Hepatocyte (in vitro differentiated cells): Measurements from ENCODE around the gene AGAP1. TPM values are rescaled to one million over a fixed set of nuclear protein-coding genes. Genes with fewer than 3 reads are reported as not detected.

Experiments used
- DNase-seq: peaks from one replicate; pipeline ENCODE4 v3.0.0-alpha.2; 2016; ENCODE audit warnings: low spot score
- H2AFZ ChIP-seq: fragments of 200-600 bp; sonication (generic); 2 replicates; pipeline ENCODE4 v1.6.0; 2016; ENCODE audit warnings: antibody characterized with exemption, mild to moderate bottlenecking
- H3K27ac ChIP-seq: fragments of 200-600 bp; sonication (generic); 2 replicates; pipeline ENCODE4 v1.5.1; 2016; ENCODE audit warnings: mild to moderate bottlenecking
- H3K27me3 ChIP-seq: fragments of 200-600 bp; sonication (generic); 2 replicates; pipeline ENCODE4 v1.6.1; 2016
- H3K36me3 ChIP-seq: fragments of 200-600 bp; sonication (generic); replicated peaks from 2 replicates; pipeline ENCODE4 v1.5.1; 2016; ENCODE audit warnings: low read depth; ENCODE audit not compliant: insufficient read depth
- H3K4me1 ChIP-seq: fragments of 200-600 bp; sonication (generic); 2 replicates; pipeline ENCODE4 v1.5.1; 2016; ENCODE audit warnings: mild to moderate bottlenecking, moderate library complexity; ENCODE audit not compliant: insufficient read depth
- H3K4me2 ChIP-seq: fragments of 200-600 bp; sonication (generic); 2 replicates; pipeline ENCODE4 v1.6.0; 2016
- H3K4me3 ChIP-seq: fragments of 200-600 bp; sonication (generic); 2 replicates; pipeline ENCODE4 v1.5.1; 2016; ENCODE audit warnings: mild to moderate bottlenecking
- H3K79me2 ChIP-seq: fragments of 200-600 bp; sonication (generic); 2 replicates; pipeline ENCODE4 v1.6.0; 2017; ENCODE audit warnings: mild to moderate bottlenecking
- H3K9me2 ChIP-seq: fragments of 200-600 bp; sonication (generic); replicated peaks from 2 replicates; pipeline ENCODE4 v1.6.0; 2017; ENCODE audit warnings: mild to moderate bottlenecking; ENCODE audit not compliant: insufficient read depth
- H3K9me3 ChIP-seq: fragments of 200-600 bp; sonication (generic); 2 replicates; pipeline ENCODE4 v1.5.1; 2016; ENCODE audit warnings: low read depth, mild to moderate bottlenecking
- H4K20me1 ChIP-seq: fragments of 200-600 bp; sonication (generic); 2 replicates; pipeline ENCODE4 v1.6.0; 2016; ENCODE audit warnings: mild to moderate bottlenecking; ENCODE audit not compliant: insufficient read depth, poor library complexity, severe bottlenecking
- CTCF ChIP-seq: fragments of 200-600 bp; sonication (generic); IDR thresholded peaks from 2 replicates; pipeline ENCODE4 v1.5.1; 2016; ENCODE audit warnings: antibody characterized with exemption, mild to moderate bottlenecking; ENCODE audit not compliant: poor library complexity
- EZH2 ChIP-seq: fragments of 200-600 bp; sonication (generic); IDR thresholded peaks from 2 replicates; pipeline ENCODE4 v1.6.1; 2016; ENCODE audit warnings: antibody characterized with exemption, mild to moderate bottlenecking, borderline replicate concordance
- EZH2phosphoT487 ChIP-seq: fragments of 200-600 bp; sonication (generic); IDR thresholded peaks from one replicate; pipeline ENCODE4 v1.6.1; 2018; ENCODE audit warnings: antibody characterized with exemption, mild to moderate bottlenecking, low read depth, moderate library complexity; ENCODE audit not compliant: unreplicated experiment, severe bottlenecking
- whole genome bisulfite sequencing: methylation state at CpG from one replicate; pipeline ENCODE4 v1.1.6; 2016; ENCODE audit warnings: low lambda C conversion rate; ENCODE audit errors: missing lambda C conversion rate; 5-methylcytosine and 5-hydroxymethylcytosine counted together
- polyA plus RNA-seq: library from polyadenylated mRNA; unstranded; fragments of >200 nt; fragmentation: Nextera tagmentation; extraction: Ambion mirVana; gene quantifications from 2 replicates; pipeline ENCODE4 v1.2.1, GENCODE V29; 2016
- total RNA-seq: library from RNA; depleted of rRNA; stranded (reverse); fragments of >200 nt; gene quantifications from 2 replicates; pipeline ENCODE4 v1.2.3, GENCODE V29; 2014

AGAP1 gene
- total and polyA plus RNA-seq, 2 experiments from 2014 or later: 12.1 to 20.0 TPM

GRCh38 chr2:235950473-235950809, 456.6 kb downstream of the AGAP1 start:
- no peaks in the 10 kb centered on the region for H3K9me2 ChIP-seq
- no peak for DNase-seq
- H3K4me2 ChIP-seq: no peak overlapping the region
- no peaks in the 10 kb centered on the region for H4K20me1 ChIP-seq
- WGBS: 76% methylated on average over 3 of the region's 3 CpGs
- no peaks in the 10 kb centered on the region for H3K79me2 ChIP-seq
- H2AFZ ChIP-seq: no peak overlapping the region
- H3K4me1 ChIP-seq: no peaks in the 10 kb centered on the region
- no peak overlapping the region for H3K4me3 ChIP-seq
- H3K27ac ChIP-seq: no peak overlapping the region
- no peaks in the 10 kb centered on the region for H3K36me3 ChIP-seq
- no peaks in the 10 kb centered on the region for H3K27me3 ChIP-seq
- H3K9me3 ChIP-seq: no peaks in the 10 kb centered on the region
- no peak for TF ChIP-seq EZH2phosphoT487
- no peak for TF ChIP-seq CTCF
- no peak for TF ChIP-seq EZH2

DNA sequence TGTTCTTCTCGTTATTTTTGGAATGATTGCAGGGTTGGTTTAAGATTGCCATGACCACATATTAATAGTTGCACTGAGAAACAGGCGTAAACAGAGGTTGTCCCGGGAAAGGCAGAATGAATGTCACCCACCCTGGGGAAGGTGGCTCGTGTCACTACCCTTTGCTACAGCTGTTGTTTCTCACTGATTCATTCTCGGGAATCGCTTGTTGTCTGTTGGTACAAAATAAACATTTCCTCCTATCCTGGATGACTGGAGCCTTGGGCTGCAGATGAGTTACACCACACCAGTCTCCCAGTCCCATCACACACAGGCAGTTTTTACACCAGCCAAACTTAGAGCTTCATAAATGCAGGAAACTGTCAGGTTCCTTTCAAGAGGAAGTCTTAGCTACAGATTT, 457.6 kb downstream of the AGAP1 start:
- WGBS: 81% methylated on average over 6 of the region's 6 CpGs

DNA sequence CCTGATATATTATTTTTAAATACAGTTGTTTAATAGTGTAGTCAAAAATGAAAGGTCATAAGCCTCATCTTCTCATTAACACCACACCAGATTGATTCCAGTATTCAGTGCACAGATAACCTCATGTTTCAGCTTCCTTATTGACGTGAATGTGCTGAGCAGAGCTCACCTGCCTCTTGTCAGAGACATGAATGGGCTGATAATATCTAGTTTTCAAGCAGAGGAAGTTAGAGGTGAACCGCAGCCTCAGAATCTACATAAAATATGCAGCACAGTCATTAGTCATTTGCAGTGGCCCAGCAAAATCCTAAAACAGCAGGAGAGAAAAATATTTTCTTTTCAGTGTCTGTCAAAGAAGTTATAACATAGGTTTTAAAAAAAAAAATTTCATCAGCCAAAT, 458.1 kb downstream of the AGAP1 start:
- WGBS: 62% methylated on average over 2 of the region's 2 CpGs
- Histone ChIP-seq H3K9me3 (no peaks in the 10 kb centered on the region), H3K27me3 (no peaks in the 10 kb centered on the region), H3K27ac (no peak overlapping the region), H3K4me2 (no peak overlapping the region), H3K36me3 (no peaks in the 10 kb centered on the region), H3K9me2 (no peaks in the 10 kb centered on the region), H3K4me1 (no peaks in the 10 kb centered on the region), H3K79me2 (no peaks in the 10 kb centered on the region), H3K4me3 (no peak overlapping the region), H4K20me1 (no peaks in the 10 kb centered on the region), H2AFZ (no peak overlapping the region)
- no peak for DNase-seq
- TF ChIP-seq EZH2phosphoT487 (no peak), EZH2 (no peak), CTCF (no peak)

More for the DNA sequence above, 457.6 kb downstream of the AGAP1 start:
- Histone ChIP-seq H3K9me3 (no peaks in the 10 kb centered on the region), H2AFZ (no peak overlapping the region), H3K79me2 (no peaks in the 10 kb centered on the region), H3K27me3 (no peaks in the 10 kb centered on the region), H3K9me2 (no peaks in the 10 kb centered on the region), H3K4me1 (no peaks in the 10 kb centered on the region), H4K20me1 (no peaks in the 10 kb centered on the region), H3K27ac (no peak overlapping the region), H3K4me3 (no peak overlapping the region), H3K36me3 (no peaks in the 10 kb centered on the region), H3K4me2 (no peak overlapping the region)
- TF ChIP-seq CTCF: no peak
- no peak for DNase-seq

DNA sequence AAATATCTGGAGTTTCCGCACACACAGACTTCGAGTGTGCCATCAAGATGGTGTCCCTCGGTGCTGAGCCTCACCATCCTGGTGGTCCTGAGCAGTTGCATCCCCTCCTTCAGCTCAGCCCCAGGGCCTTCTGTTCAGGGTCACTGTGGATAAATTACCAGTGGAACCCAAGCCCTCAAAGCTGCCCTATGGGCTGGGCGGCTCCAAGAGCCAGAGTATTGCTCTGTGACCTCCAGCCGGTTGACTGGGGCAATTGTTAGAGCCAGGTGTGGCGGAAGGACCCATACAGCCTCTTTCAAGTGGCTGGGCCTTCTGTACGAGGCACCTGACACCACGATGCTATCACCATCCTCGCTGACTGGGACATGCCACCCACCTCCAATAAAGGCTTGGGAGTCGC, 458.9 kb downstream of the AGAP1 start:
- H3K27me3 ChIP-seq: no peaks in the 10 kb centered on the region
- H4K20me1 ChIP-seq: no peaks in the 10 kb centered on the region
- no peak for TF ChIP-seq EZH2phosphoT487
- no peak for TF ChIP-seq CTCF
- TF ChIP-seq EZH2: no peak
- no peak for DNase-seq
- H3K4me1 ChIP-seq: no peaks in the 10 kb centered on the region
- WGBS: 91% methylated on average over 10 of the region's 10 CpGs
- H2AFZ ChIP-seq: no peak overlapping the region
- no peaks in the 10 kb centered on the region for H3K9me3 ChIP-seq
- no peaks in the 10 kb centered on the region for H3K9me2 ChIP-seq
- H3K79me2 ChIP-seq: no peaks in the 10 kb centered on the region
- no peak overlapping the region for H3K27ac ChIP-seq
- no peak overlapping the region for H3K4me2 ChIP-seq
- H3K4me3 ChIP-seq: no peak overlapping the region
- no peaks in the 10 kb centered on the region for H3K36me3 ChIP-seq
